HCT116 (cell line): Measurements from ENCODE around the gene FLVCR2. TPM values are rescaled to one million over a fixed set of nuclear protein-coding genes. Genes with fewer than 3 reads are reported as not detected.

Experiments
- ATAC-seq: fragments of 200-7000 bp; cut with Tn5 transposase; 2 replicates; pipeline ENCODE4 v1.9.1; 2020; ENCODE audit warnings: mild to moderate bottlenecking, moderate library complexity
- BruUV-seq: library from RNA; stranded (reverse); fragments of 400-500 nt; replicated peaks from 2 replicates; lab custom pipeline; 2021; lab: Mats Ljungman, UMichigan
- CTCF ChIA-PET: fragments of 300-600 bp; sonication (Branson Sonifier 250); formaldehyde crosslinking; loops from one replicate; lab custom pipeline; 2021; ENCODE audit warnings: antibody characterized with exemption; lab: Charles Lee
- POLR2A ChIA-PET: fragments of 300-600, 350-600 bp; sonication (Branson Sonifier 250); formaldehyde crosslinking; loops from one replicate; lab custom pipeline; 2021; ENCODE audit warnings: antibody characterized with exemption; lab: Charles Lee
- RAD21 ChIA-PET, 2 experiments: fragments of 300-600 bp; sonication (Branson Sonifier 250); formaldehyde crosslinking; loops; one replicate each; lab custom pipeline; 2023; ENCODE audit warnings: low total read pairs in 2 of 2; ENCODE audit not compliant: uncharacterized antibody in 2 of 2, unreplicated experiment in 2 of 2, low non-redundant PET in 1 of 2; lab: Charles Lee
- DNase-seq: peaks from one replicate; pipeline ENCODE4 v3.0.0-alpha.2; 2010; ENCODE audit warnings: low read depth, low spot score
- H2AFZ ChIP-seq: fragments of 200-600 bp; shearing (Covaris generic), sonication (generic); 2 replicates; pipeline ENCODE4 v1.6.1; 2017; ENCODE audit warnings: low read depth, mixed run types, mixed read lengths, antibody characterized with exemption, low read length; ENCODE audit not compliant: poor library complexity, severe bottlenecking
- H3K27ac ChIP-seq: 2 replicates; pipeline ENCODE4 v1.5.1; 2012; ENCODE audit warnings: low read depth, low read length
- H3K27me3 ChIP-seq: fragments of 200-600 bp; sonication (generic); 2 replicates; pipeline ENCODE4 v1.6.1; 2016; ENCODE audit warnings: mixed run types, low read length, mixed read lengths; ENCODE audit not compliant: insufficient read depth
- H3K36me3 ChIP-seq, 2 experiments: fragments of 200-500 bp in 1 of 2; fragments of 200-600 bp in 1 of 2; sonication (Bioruptor generic) in 1 of 2; sonication (generic) in 1 of 2; 2 replicates each; pipeline versions ENCODE4 v1.5.1 to v1.6.1; 2014 to 2016; ENCODE audit warnings: low read length in 2 of 2, inconsistent platforms in 1 of 2, mixed read lengths in 1 of 2, mixed run types in 1 of 2; ENCODE audit not compliant: insufficient read depth in 2 of 2, control insufficient read depth in 1 of 2
- H3K4me1 ChIP-seq, 2 experiments: fragments of 200-600 bp in 1 of 2; sonication (generic) in 1 of 2; 2 replicates each; pipeline versions ENCODE4 v1.5.1 to v1.6.1; 2012 to 2017; ENCODE audit warnings: low read length in 2 of 2, inconsistent platforms in 1 of 2, mild to moderate bottlenecking in 1 of 2, mixed read lengths in 1 of 2, mixed run types in 1 of 2, moderate library complexity in 1 of 2; ENCODE audit not compliant: insufficient read depth in 2 of 2, control insufficient read depth in 1 of 2
- H3K4me2 ChIP-seq: fragments of 200-600 bp; sonication (generic); 2 replicates; pipeline ENCODE4 v1.6.1; 2017; ENCODE audit warnings: mixed run types, low read length, mixed read lengths
- H3K4me3 ChIP-seq, 2 experiments: fragments of 200-600 bp in 1 of 2; sonication (generic) in 1 of 2; replicated peaks in 1 of 2; 2 replicates each; pipeline ENCODE4 v1.5.1; 2011 to 2016; ENCODE audit warnings: low read length in 2 of 2, control low read depth in 1 of 2, low read depth in 1 of 2, mild to moderate bottlenecking in 1 of 2, mixed read lengths in 1 of 2, mixed run types in 1 of 2
- H3K79me2 ChIP-seq: fragments of 200-600 bp; sonication (generic); 2 replicates; pipeline ENCODE4 v1.6.1; 2017; ENCODE audit warnings: mild to moderate bottlenecking, mixed run types, low read length, moderate library complexity, mixed read lengths; ENCODE audit not compliant: insufficient read depth
- H3K9ac ChIP-seq: fragments of 200-600 bp; sonication (generic); 2 replicates; pipeline ENCODE4 v1.6.1; 2016; ENCODE audit warnings: low read length, mixed read lengths
- H3K9me2 ChIP-seq: fragments of 200-600 bp; sonication (generic), shearing (Covaris generic); 2 replicates; pipeline ENCODE4 v1.6.1; 2017; ENCODE audit warnings: mixed run types, mild to moderate bottlenecking, moderate library complexity; ENCODE audit not compliant: insufficient read depth
- H3K9me3 ChIP-seq, 2 experiments: fragments of 200-500 bp in 1 of 2; fragments of 200-600 bp in 1 of 2; sonication (Bioruptor generic) in 1 of 2; sonication (generic) in 1 of 2; 2 replicates each; pipeline ENCODE4 v1.6.1; 2014 to 2017; ENCODE audit warnings: low read length in 2 of 2, mixed read lengths in 2 of 2, inconsistent platforms in 1 of 2, low read depth in 1 of 2, mild to moderate bottlenecking in 1 of 2, mixed run types in 1 of 2, moderate library complexity in 1 of 2; ENCODE audit not compliant: control insufficient read depth in 1 of 2, insufficient read depth in 1 of 2
- H4K20me1 ChIP-seq: fragments of 200-600 bp; sonication (generic), shearing (Covaris generic); 2 replicates; pipeline ENCODE4 v1.6.1; 2017; ENCODE audit warnings: mixed run types, mild to moderate bottlenecking, moderate library complexity; ENCODE audit not compliant: insufficient read depth
- CEBPB ChIP-seq: IDR thresholded peaks from 2 replicates; pipeline ENCODE4 v1.6.1; 2012; ENCODE audit warnings: low read depth
- CTCF ChIP-seq, 3 experiments: fragments of 200-600 bp in 1 of 3; sonication (generic) in 1 of 3; IDR thresholded peaks in 2 of 3; conservative IDR thresholded peaks in 1 of 3; 2 replicates each; pipeline ENCODE4 v1.5.1; 2012 to 2017; ENCODE audit warnings: low read depth in 2 of 3, low read length in 2 of 3, antibody characterized with exemption in 1 of 3, borderline replicate concordance in 1 of 3, control low read depth in 1 of 3, mild to moderate bottlenecking in 1 of 3, mixed read lengths in 1 of 3, mixed run types in 1 of 3, moderate library complexity in 1 of 3; ENCODE audit not compliant: insufficient read depth in 1 of 3
- EGR1 ChIP-seq: IDR thresholded peaks from 2 replicates; pipeline ENCODE4 v1.6.1; 2012; ENCODE audit warnings: low read depth
- ELF1 ChIP-seq: IDR thresholded peaks from 2 replicates; pipeline ENCODE4 v1.6.1; 2012; ENCODE audit warnings: low read depth, borderline replicate concordance
- EZH2phosphoT487 ChIP-seq: fragments of 200-600 bp; IDR thresholded peaks from 2 replicates; pipeline ENCODE4 v1.6.1; 2018; ENCODE audit warnings: antibody characterized with exemption, borderline replicate concordance
- FOSL1 ChIP-seq: IDR thresholded peaks from 2 replicates; pipeline ENCODE4 v1.6.1; 2012; ENCODE audit warnings: low read depth
- JUND ChIP-seq: IDR thresholded peaks from 2 replicates; pipeline ENCODE4 v1.6.1; 2012
- POLR2A ChIP-seq: IDR thresholded peaks from 2 replicates; pipeline ENCODE4 v1.7.0; 2011; ENCODE audit warnings: borderline replicate concordance; ENCODE audit not compliant: insufficient read depth, insufficient read length; ENCODE audit errors: extremely low read depth
- POLR2AphosphoS5 ChIP-seq: IDR thresholded peaks from 2 replicates; pipeline ENCODE4 v1.6.1; 2011; ENCODE audit warnings: mild to moderate bottlenecking, low read depth, low read length, moderate library complexity
- RAD21 ChIP-seq: IDR thresholded peaks from 2 replicates; pipeline ENCODE4 v1.6.1; 2012; ENCODE audit warnings: low read depth, mild to moderate bottlenecking
- TCF7L2 ChIP-seq: IDR thresholded peaks from 2 replicates; pipeline ENCODE4 v1.7.0; 2011; ENCODE audit warnings: borderline replicate concordance, inconsistent platforms; ENCODE audit not compliant: insufficient read depth, insufficient read length; ENCODE audit errors: extremely low read depth
- YY1 ChIP-seq: IDR thresholded peaks from 2 replicates; pipeline ENCODE4 v1.6.1; 2011; ENCODE audit warnings: low read length, low read depth, moderate library complexity, mild to moderate bottlenecking; ENCODE audit not compliant: insufficient replicate concordance; ENCODE audit errors: extremely low read depth
- ZFX ChIP-seq: fragments of 450-650 bp; IDR thresholded peaks from 2 replicates; pipeline ENCODE4 v1.6.1; 2017
- ZNF274 ChIP-seq: fragments of 200-500 bp; sonication (Bioruptor generic); IDR thresholded peaks from 2 replicates; pipeline ENCODE4 v1.6.1; 2014; ENCODE audit warnings: mild to moderate bottlenecking, low read depth, low read length, inconsistent platforms
- intact Hi-C: fragments of 100-400 bp; cut with micrococcal nuclease; formaldehyde crosslinking; loops from 2 replicates; pipeline ENCODE4 v1.10.0; 2022
- total RNA-seq: library from RNA; stranded (reverse); gene quantifications from one replicate; pipeline ENCODE4 v1.2.1, GENCODE V29; 2021; ENCODE audit not compliant: unreplicated experiment
- TF ChIP-seq, protein P1 (sequence below): IDR thresholded peaks from 2 replicates; pipeline ENCODE4 v1.6.1; 2012; ENCODE audit warnings: low read depth
- TF ChIP-seq, protein P2 (sequence below): IDR thresholded peaks from 2 replicates; pipeline ENCODE4 v1.6.1; 2012
- TF ChIP-seq, protein P3 (sequence below): IDR thresholded peaks from 2 replicates; pipeline ENCODE4 v1.6.1; 2012
- TF ChIP-seq, protein P4 (sequence below): IDR thresholded peaks from 2 replicates; pipeline ENCODE4 v1.6.1; 2011; ENCODE audit warnings: mild to moderate bottlenecking, low read length, moderate library complexity; ENCODE audit not compliant: insufficient replicate concordance; ENCODE audit errors: extremely low read depth

Gene FLVCR2
- total RNA-seq, 1 experiment from 2014 or later = 0.84 TPM

GRCh38 chr14:75543786-75544185 lies 34.6 kb upstream of the FLVCR2 start (continued):
- TF ChIP-seq, protein P1, sequence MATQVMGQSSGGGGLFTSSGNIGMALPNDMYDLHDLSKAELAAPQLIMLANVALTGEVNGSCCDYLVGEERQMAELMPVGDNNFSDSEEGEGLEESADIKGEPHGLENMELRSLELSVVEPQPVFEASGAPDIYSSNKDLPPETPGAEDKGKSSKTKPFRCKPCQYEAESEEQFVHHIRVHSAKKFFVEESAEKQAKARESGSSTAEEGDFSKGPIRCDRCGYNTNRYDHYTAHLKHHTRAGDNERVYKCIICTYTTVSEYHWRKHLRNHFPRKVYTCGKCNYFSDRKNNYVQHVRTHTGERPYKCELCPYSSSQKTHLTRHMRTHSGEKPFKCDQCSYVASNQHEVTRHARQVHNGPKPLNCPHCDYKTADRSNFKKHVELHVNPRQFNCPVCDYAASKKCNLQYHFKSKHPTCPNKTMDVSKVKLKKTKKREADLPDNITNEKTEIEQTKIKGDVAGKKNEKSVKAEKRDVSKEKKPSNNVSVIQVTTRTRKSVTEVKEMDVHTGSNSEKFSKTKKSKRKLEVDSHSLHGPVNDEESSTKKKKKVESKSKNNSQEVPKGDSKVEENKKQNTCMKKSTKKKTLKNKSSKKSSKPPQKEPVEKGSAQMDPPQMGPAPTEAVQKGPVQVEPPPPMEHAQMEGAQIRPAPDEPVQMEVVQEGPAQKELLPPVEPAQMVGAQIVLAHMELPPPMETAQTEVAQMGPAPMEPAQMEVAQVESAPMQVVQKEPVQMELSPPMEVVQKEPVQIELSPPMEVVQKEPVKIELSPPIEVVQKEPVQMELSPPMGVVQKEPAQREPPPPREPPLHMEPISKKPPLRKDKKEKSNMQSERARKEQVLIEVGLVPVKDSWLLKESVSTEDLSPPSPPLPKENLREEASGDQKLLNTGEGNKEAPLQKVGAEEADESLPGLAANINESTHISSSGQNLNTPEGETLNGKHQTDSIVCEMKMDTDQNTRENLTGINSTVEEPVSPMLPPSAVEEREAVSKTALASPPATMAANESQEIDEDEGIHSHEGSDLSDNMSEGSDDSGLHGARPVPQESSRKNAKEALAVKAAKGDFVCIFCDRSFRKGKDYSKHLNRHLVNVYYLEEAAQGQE = no peak
- no peak for TF ChIP-seq EZH2phosphoT487
- TF ChIP-seq EGR1 = no peak
- no peak for TF ChIP-seq RAD21
- TF ChIP-seq CEBPB = no peak
- TF ChIP-seq TCF7L2 = no peak
- TF ChIP-seq POLR2AphosphoS5 = no peak

DNA sequence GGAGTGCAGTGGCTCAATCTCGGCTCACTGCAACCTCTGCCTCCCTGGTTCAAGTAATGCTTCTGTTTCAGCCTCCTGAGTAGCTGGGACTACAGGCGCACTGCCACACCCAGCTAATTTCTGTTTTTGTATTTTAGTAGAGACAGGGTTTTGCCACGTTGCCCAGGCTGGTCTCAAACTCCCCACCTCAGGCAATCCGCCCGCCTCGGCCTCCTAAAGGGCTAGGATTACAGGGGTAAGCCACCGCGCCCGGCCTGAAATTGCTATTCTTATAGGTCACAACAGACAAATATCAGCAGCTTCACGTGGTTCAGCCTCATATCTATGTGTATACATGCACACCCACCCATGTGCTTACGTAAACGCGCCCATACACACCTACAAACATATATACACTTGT lies 32.5 kb upstream of the FLVCR2 start:
- H3K4me3 ChIP-seq = no peak overlapping the region
- H3K9me2 ChIP-seq = no peaks in the 10 kb centered on the region
- H3K79me2 ChIP-seq = no peaks in the 10 kb centered on the region
- BruUV-seq = no TSS peak
- H3K4me2 ChIP-seq = no peak overlapping the region
- CTCF ChIA-PET = interaction anchor here (1.5 kb wide), 1 partner anchor 15 kb away, joined by 4 read pairs; no protein-coding TSS in a partner anchor
- RAD21 ChIA-PET = no interaction called here
- H3K27ac ChIP-seq = no peak overlapping the region
- H3K27me3 ChIP-seq = no peaks in the 10 kb centered on the region
- no peak overlapping the region for H2AFZ ChIP-seq
- ATAC-seq (no peak), DNase-seq (no peak)
- intact Hi-C loops = no loop called here
- H3K9ac ChIP-seq = no peak overlapping the region
- H3K4me1 ChIP-seq = no peaks in the 10 kb centered on the region
- H4K20me1 ChIP-seq = no peaks in the 10 kb centered on the region
- POLR2A ChIA-PET = no interaction called here
- no peaks in the 10 kb centered on the region for H3K36me3 ChIP-seq
- no peaks in the 10 kb centered on the region for H3K9me3 ChIP-seq
- TF ChIP-seq FOSL1 = no peak
- no peak for TF ChIP-seq ZFX
- TF ChIP-seq ELF1 = no peak
- no peak for TF ChIP-seq CEBPB
- no peak for TF ChIP-seq RAD21
- no peak for TF ChIP-seq EGR1
- no peak for TF ChIP-seq JUND
- TF ChIP-seq, protein P2, sequence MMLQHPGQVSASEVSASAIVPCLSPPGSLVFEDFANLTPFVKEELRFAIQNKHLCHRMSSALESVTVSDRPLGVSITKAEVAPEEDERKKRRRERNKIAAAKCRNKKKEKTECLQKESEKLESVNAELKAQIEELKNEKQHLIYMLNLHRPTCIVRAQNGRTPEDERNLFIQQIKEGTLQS = no peak
- no peak for TF ChIP-seq EZH2phosphoT487
- TF ChIP-seq, protein P3, sequence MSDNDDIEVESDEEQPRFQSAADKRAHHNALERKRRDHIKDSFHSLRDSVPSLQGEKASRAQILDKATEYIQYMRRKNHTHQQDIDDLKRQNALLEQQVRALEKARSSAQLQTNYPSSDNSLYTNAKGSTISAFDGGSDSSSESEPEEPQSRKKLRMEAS = no peak
- no peak for TF ChIP-seq YY1
- TF ChIP-seq CTCF (IDR thresholded peaks at IDR 0.05 in 2 of 3, conservative IDR thresholded peaks at IDR 0.05 in 1 of 3; ENCODE audit: borderline replicate concordance in 1 of 3, insufficient read depth in 1 of 3, low read depth in 2 of 3, low read length in 2 of 3) = no peak
- no peak for TF ChIP-seq POLR2A
- TF ChIP-seq ZNF274 = no peak
- TF ChIP-seq TCF7L2 = no peak
- TF ChIP-seq, protein P4, sequence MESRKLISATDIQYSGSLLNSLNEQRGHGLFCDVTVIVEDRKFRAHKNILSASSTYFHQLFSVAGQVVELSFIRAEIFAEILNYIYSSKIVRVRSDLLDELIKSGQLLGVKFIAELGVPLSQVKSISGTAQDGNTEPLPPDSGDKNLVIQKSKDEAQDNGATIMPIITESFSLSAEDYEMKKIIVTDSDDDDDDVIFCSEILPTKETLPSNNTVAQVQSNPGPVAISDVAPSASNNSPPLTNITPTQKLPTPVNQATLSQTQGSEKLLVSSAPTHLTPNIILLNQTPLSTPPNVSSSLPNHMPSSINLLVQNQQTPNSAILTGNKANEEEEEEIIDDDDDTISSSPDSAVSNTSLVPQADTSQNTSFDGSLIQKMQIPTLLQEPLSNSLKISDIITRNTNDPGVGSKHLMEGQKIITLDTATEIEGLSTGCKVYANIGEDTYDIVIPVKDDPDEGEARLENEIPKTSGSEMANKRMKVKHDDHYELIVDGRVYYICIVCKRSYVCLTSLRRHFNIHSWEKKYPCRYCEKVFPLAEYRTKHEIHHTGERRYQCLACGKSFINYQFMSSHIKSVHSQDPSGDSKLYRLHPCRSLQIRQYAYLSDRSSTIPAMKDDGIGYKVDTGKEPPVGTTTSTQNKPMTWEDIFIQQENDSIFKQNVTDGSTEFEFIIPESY = no peak
